H1 (cell line): Measurements from ENCODE around the gene BHLHE23. TPM values are rescaled to one million over a fixed set of nuclear protein-coding genes. Genes with fewer than 3 reads are reported as not detected.

ENCODE experiments used
- CTCF ChIA-PET: fragments of 300-600 bp; sonication (Branson Sonifier 250); formaldehyde crosslinking; loops from one replicate; lab custom pipeline; 2021; ENCODE audit not compliant: partially characterized antibody; lab: Charles Lee
- POLR2A ChIA-PET: fragments of 300-600 bp; sonication (Branson Sonifier 250); formaldehyde crosslinking; loops from one replicate; lab custom pipeline; 2021; ENCODE audit warnings: inconsistent platforms; ENCODE audit not compliant: partially characterized antibody; lab: Charles Lee
- DNase-seq, 2 experiments: peaks; one replicate each; pipeline versions ENCODE4 v3.0.0 to v3.0.0-alpha.2; 2010 to 2022; ENCODE audit warnings: low spot score in 2 of 2, low read depth in 1 of 2, mixed read lengths in 1 of 2
- FAIRE-seq: peaks from 2 replicates; lab custom pipeline; 2011; peaks lifted over from hg19 to GRCh38; lab: Jason Lieb, UNC
- H2AFZ ChIP-seq: 2 replicates; pipeline ENCODE4 v1.8.1; 2012; ENCODE audit warnings: low read length, inconsistent platforms
- H2AK5ac ChIP-seq: 2 replicates; pipeline ENCODE4 v1.6.1; 2013; ENCODE audit warnings: low read depth, low read length
- H2BK120ac ChIP-seq: replicated peaks from 2 replicates; pipeline ENCODE3; 2013; ENCODE audit warnings: low read depth, low read length, inconsistent platforms
- H2BK12ac ChIP-seq: 2 replicates; pipeline ENCODE4 v1.6.1; 2013; ENCODE audit warnings: low read depth, low read length
- H2BK15ac ChIP-seq: 2 replicates; pipeline ENCODE4 v1.6.1; 2013; ENCODE audit warnings: low read length
- H2BK20ac ChIP-seq: 2 replicates; pipeline ENCODE4 v1.6.1; 2013; ENCODE audit warnings: low read length
- H2BK5ac ChIP-seq: 2 replicates; pipeline ENCODE4 v1.6.1; 2013; ENCODE audit warnings: low read depth, low read length
- H3K14ac ChIP-seq: 2 replicates; pipeline ENCODE4 v1.6.1; 2013; ENCODE audit warnings: inconsistent platforms; ENCODE audit not compliant: insufficient read length
- H3K18ac ChIP-seq: 2 replicates; pipeline ENCODE4 v1.6.1; 2013; ENCODE audit warnings: low read length; ENCODE audit errors: extremely low read depth
- H3K23ac ChIP-seq: 2 replicates; pipeline ENCODE4 v1.6.1; 2013; ENCODE audit warnings: inconsistent platforms; ENCODE audit not compliant: insufficient read length
- H3K23me2 ChIP-seq: 2 replicates; pipeline ENCODE4 v1.6.1; 2013; ENCODE audit warnings: low read depth, low read length
- H3K27ac ChIP-seq: 2 replicates; pipeline ENCODE4 v1.6.1; 2011; ENCODE audit warnings: low read depth, low read length, inconsistent platforms
- H3K27me3 ChIP-seq, 4 experiments: replicated peaks in 1 of 4; 1 replicate in 1 of 4; 2 replicates in 3 of 4; pipeline versions ENCODE4 v1.6.1 to v1.8.1; 2011 to 2013; ENCODE audit warnings: low read length in 3 of 4, mild to moderate bottlenecking in 3 of 4, inconsistent platforms in 2 of 4, mixed read lengths in 2 of 4, moderate library complexity in 1 of 4; ENCODE audit not compliant: control insufficient read depth in 3 of 4, insufficient read depth in 3 of 4; ENCODE audit errors: extremely low read depth in 1 of 4
- H3K36me3 ChIP-seq, 4 experiments: 2 replicates each; pipeline versions ENCODE4 v1.6.1 to v1.8.1; 2011 to 2013; ENCODE audit warnings: mild to moderate bottlenecking in 4 of 4, low read length in 3 of 4, moderate library complexity in 2 of 4, control low read depth in 1 of 4, inconsistent platforms in 1 of 4; ENCODE audit not compliant: insufficient read depth in 4 of 4, control insufficient read depth in 2 of 4
- H3K4ac ChIP-seq: replicated peaks from 2 replicates; pipeline ENCODE3; 2013; ENCODE audit warnings: low read length, low read depth, mixed read lengths, inconsistent platforms; ENCODE audit not compliant: insufficient read length
- H3K4me1 ChIP-seq, 4 experiments: replicated peaks in 1 of 4; 1 replicate in 1 of 4; 2 replicates in 3 of 4; pipeline versions ENCODE4 v1.6.1 to v1.8.1; 2011 to 2013; ENCODE audit warnings: low read length in 3 of 4, inconsistent platforms in 2 of 4, mixed read lengths in 1 of 4; ENCODE audit not compliant: insufficient read depth in 4 of 4, control insufficient read depth in 3 of 4
- H3K4me2 ChIP-seq, 2 experiments: 2 replicates each; pipeline versions ENCODE4 v1.6.1 to v1.8.1; 2011 to 2013; ENCODE audit warnings: low read depth in 2 of 2, low read length in 2 of 2, control low read depth in 1 of 2, inconsistent platforms in 1 of 2, mild to moderate bottlenecking in 1 of 2; ENCODE audit not compliant: insufficient read depth in 1 of 2
- H3K4me3 ChIP-seq, 4 experiments: fragments of 200-600, 300-600 bp in 1 of 4; sonication (generic), shearing (Covaris generic), sonication (Bioruptor Twin) in 1 of 4; 2 replicates each; pipeline versions ENCODE4 v1.5.1 to v1.8.1; 2011 to 2016; ENCODE audit warnings: low read length in 4 of 4, low read depth in 3 of 4, control low read depth in 2 of 4, inconsistent platforms in 2 of 4, mild to moderate bottlenecking in 2 of 4, mixed read lengths in 1 of 4, moderate library complexity in 1 of 4; ENCODE audit not compliant: insufficient read depth in 2 of 4; ENCODE audit errors: extremely low read depth in 1 of 4
- H3K56ac ChIP-seq: replicated peaks from 2 replicates; pipeline ENCODE3; 2013; ENCODE audit warnings: low read depth, mild to moderate bottlenecking, mixed read lengths, low read length, inconsistent platforms; ENCODE audit not compliant: insufficient read length
- H3K79me1 ChIP-seq: 2 replicates; pipeline ENCODE4 v1.6.1; 2013; ENCODE audit warnings: low read depth, low read length, control low read depth
- H3K79me2 ChIP-seq, 2 experiments: 2 replicates each; pipeline versions ENCODE4 v1.6.1 to v1.8.1; 2012 to 2013; ENCODE audit warnings: low read length in 2 of 2, mild to moderate bottlenecking in 2 of 2, inconsistent platforms in 1 of 2; ENCODE audit not compliant: insufficient read depth in 2 of 2, control insufficient read depth in 1 of 2
- H3K9ac ChIP-seq, 4 experiments: replicated peaks in 1 of 4; 1 replicate in 1 of 4; 2 replicates in 3 of 4; pipeline versions ENCODE4 v1.6.1 to v1.8.1; 2011 to 2013; ENCODE audit warnings: low read depth in 3 of 4, low read length in 3 of 4, control low read depth in 2 of 4, mild to moderate bottlenecking in 2 of 4, moderate library complexity in 2 of 4, inconsistent platforms in 1 of 4; ENCODE audit errors: extremely low read depth in 1 of 4
- H3K9me3 ChIP-seq, 2 experiments: 2 replicates each; pipeline versions ENCODE4 v1.6.1 to v1.8.1; 2012 to 2013; ENCODE audit warnings: mild to moderate bottlenecking in 2 of 2, moderate library complexity in 2 of 2, control low read depth in 1 of 2, inconsistent platforms in 1 of 2, low read depth in 1 of 2, low read length in 1 of 2, mixed read lengths in 1 of 2; ENCODE audit not compliant: insufficient read depth in 2 of 2
- H4K20me1 ChIP-seq, 2 experiments: replicated peaks in 1 of 2; 2 replicates each; pipeline versions ENCODE3 to v1.8.1; 2011 to 2013; ENCODE audit warnings: inconsistent platforms in 2 of 2, low read length in 2 of 2, mild to moderate bottlenecking in 1 of 2; ENCODE audit not compliant: insufficient read depth in 2 of 2, control insufficient read depth in 1 of 2
- H4K5ac ChIP-seq: 2 replicates; pipeline ENCODE4 v1.6.1; 2013; ENCODE audit warnings: low read length, low read depth, mixed read lengths, inconsistent platforms; ENCODE audit not compliant: insufficient read length
- H4K8ac ChIP-seq: 2 replicates; pipeline ENCODE4 v1.8.0; 2013; ENCODE audit warnings: mild to moderate bottlenecking, moderate library complexity, low read length, inconsistent platforms; ENCODE audit not compliant: insufficient read depth; ENCODE audit errors: extremely low read depth
- H4K91ac ChIP-seq: replicated peaks from 2 replicates; pipeline ENCODE3; 2013; ENCODE audit warnings: low read length, mixed read lengths, inconsistent platforms; ENCODE audit not compliant: insufficient read length
- CHD1 ChIP-seq: IDR thresholded peaks from 2 replicates; pipeline ENCODE4 v1.6.1; 2012; ENCODE audit warnings: low read depth, low read length, improper control_type of control experiment
- GTF2F1 ChIP-seq: IDR thresholded peaks from 2 replicates; pipeline ENCODE4 v1.6.1; 2012; ENCODE audit warnings: low read depth, low read length, improper control_type of control experiment, borderline replicate concordance
- POLR2A ChIP-seq, 2 experiments: IDR thresholded peaks; 1 replicate in 1 of 2; 2 replicates in 1 of 2; pipeline ENCODE4 v1.6.1; 2011; ENCODE audit warnings: low read depth in 2 of 2, low read length in 2 of 2, mild to moderate bottlenecking in 2 of 2; ENCODE audit errors: control extremely low read depth in 1 of 2
- POU5F1 ChIP-seq: IDR thresholded peaks from 2 replicates; pipeline ENCODE4 v1.6.1; 2011; ENCODE audit warnings: low read depth, mild to moderate bottlenecking, low read length, moderate library complexity
- RBBP5 ChIP-seq: IDR thresholded peaks from 2 replicates; pipeline ENCODE4 v1.7.1; 2012; ENCODE audit warnings: low read depth, mild to moderate bottlenecking, inconsistent platforms, low read length, moderate library complexity, borderline replicate concordance
- RFX5 ChIP-seq: IDR thresholded peaks from 2 replicates; pipeline ENCODE4 v1.6.1; 2011; ENCODE audit warnings: low read depth, low read length, improper control_type of control experiment, borderline replicate concordance
- SAP30 ChIP-seq: fragments of 300-600 bp; sonication (generic); IDR thresholded peaks from 2 replicates; pipeline ENCODE4 v1.7.1; 2012; ENCODE audit warnings: low read length, moderate library complexity, mild to moderate bottlenecking, inconsistent platforms; ENCODE audit not compliant: insufficient read depth, insufficient replicate concordance
- TEAD4 ChIP-seq: IDR thresholded peaks from 2 replicates; pipeline ENCODE4 v1.6.1; 2012; ENCODE audit warnings: low read depth, low read length, inconsistent platforms, mixed read lengths
- USF2 ChIP-seq: IDR thresholded peaks from 2 replicates; pipeline ENCODE4 v1.6.1; 2011; ENCODE audit warnings: low read length, improper control_type of control experiment
- WGBS, 2 experiments: shearing (Covaris generic) in 1 of 2; methylation state at CpG; one replicate each; pipeline versions ENCODE4 v1.1.6 to v1.1.7; 2013 to 2015; ENCODE audit warnings: low lambda C conversion rate in 2 of 2, mixed read lengths in 2 of 2, inconsistent platforms in 1 of 2, low coverage in 1 of 2, missing lambda C conversion rate in 1 of 2; ENCODE audit not compliant: insufficient replicate concordance in 2 of 2, insufficient coverage in 1 of 2, insufficient read length in 1 of 2; ENCODE audit errors: extremely low coverage in 1 of 2, missing lambda C conversion rate in 1 of 2; 5-methylcytosine and 5-hydroxymethylcytosine counted together
- polyA plus RNA-seq, 7 experiments: library from polyadenylated mRNA; depleted of rRNA in 3 of 7; stranded (reverse) in 5 of 7; unstranded in 2 of 7; fragments of >200 nt in 5 of 7; fragments of 200-250 nt in 2 of 7; gene quantifications; 1 replicate in 5 of 7; 2 replicates in 1 of 7; 4 replicates in 1 of 7; pipeline versions ENCODE4 v1.2.1 to v1.2.3, GENCODE V29; 2011 to 2013; ENCODE audit warnings: missing spikeins in 2 of 7, mixed read lengths in 2 of 7
- total RNA-seq: library from RNA; stranded (reverse); fragmentation: NEBNext Ultra II Directional; extraction: Animal tissue kit (Norgen Biotek cat#: 25700); gene quantifications from 2 replicates; pipeline ENCODE4 v1.2.1, GENCODE V29; 2021

Gene BHLHE23
- total and polyA plus RNA-seq, 2 of the 8 experiments (the other 6 are each of a cell fraction or from before 2014, with no cell fraction given), result 0.47 TPM; not detected in 1

GRCh38 chr20:63033794-63034709 is 27.3 kb upstream of the BHLHE23 start:
- Histone ChIP-seq H3K18ac (peak overlapping the region; percentile 81), H4K5ac (peak overlapping the region; percentile 73), H3K4me1 (peaks cover 7 to 35% (median 21%) of the 10 kb centered on the region in 4 experiments), H4K91ac (peak overlapping the region; percentile 98), H2AK5ac (peak overlapping the region; percentile 88; the same call in 1 of the 2 replicates), H3K4me2 (peak overlapping the region; percentile 56 to 59; a peak in 3 of 4 replicates), H3K79me1 (no peaks in the 10 kb centered on the region), H3K9ac (no peak overlapping the region), H3K4ac (peak overlapping the region; percentile 91), H2BK120ac (peak overlapping the region; percentile 91), H3K56ac (no peak overlapping the region), H3K79me2 (no peaks in the 10 kb centered on the region), H3K36me3 (no peaks in the 10 kb centered on the region), H3K9me3 (no peaks in the 10 kb centered on the region), H3K27ac (no peak overlapping the region), H2BK15ac (0 out of 2 replicates have a peak overlapping the region, but pooled peaks have one; percentile 88), H4K20me1 (no peaks in the 10 kb centered on the region), H2BK5ac (peak overlapping the region; percentile 88; the same call in 1 of the 2 replicates), H2AFZ (no peak overlapping the region), H3K23me2 (no peaks in the 10 kb centered on the region; the same call in 1 of the 2 replicates), H3K23ac (no peak overlapping the region), H3K14ac (no peak overlapping the region), H2BK12ac (peak overlapping the region; percentile 97; the same call in 1 of the 2 replicates), H3K4me3 (peak overlapping the region in 1 of 4 experiments; percentile 41; a peak in 1 of 8 replicates), H3K27me3 (peaks cover 0 to 13% (median 6%) of the 10 kb centered on the region in 4 experiments; a peak in 4 of 7 replicates), H4K8ac (no peak overlapping the region; the same call in 1 of the 2 replicates), H2BK20ac (peak overlapping the region; percentile 100; the same call in 1 of the 2 replicates)
- POLR2A ChIA-PET, result interaction anchor here (1.1 kb wide), 1 partner anchor 12 kb away, joined by 3 read pairs; no protein-coding TSS in a partner anchor
- CTCF ChIA-PET, result interaction anchor here (0.8 to 2.4 kb wide), 6 partner anchors 10 to 183 kb away, joined by 3 to 8 read pairs (median 4); no protein-coding TSS in a partner anchor
- WGBS, 2 experiments, result 81% methylated on average over 31 of the region's 33 CpGs; no CpG with 5 or more reads in 1 of the 2 experiments
- no peak for TF ChIP-seq RFX5
- TF ChIP-seq USF2, result no peak
- TF ChIP-seq SAP30, result no peak
- TF ChIP-seq GTF2F1, result no peak
- TF ChIP-seq POU5F1, result no peak
- no peak for TF ChIP-seq RBBP5
- TF ChIP-seq TEAD4, result no peak
- no peak for TF ChIP-seq POLR2A (IDR thresholded peaks at IDR 0.05; ENCODE audit: control extremely low read depth in 1 of 2, low read depth in 2 of 2, low read length in 2 of 2)
- TF ChIP-seq CHD1, result no peak
- DNase-seq (no peak), FAIRE-seq (no peak)
